ENCODE measurements around the gene TRAPPC2B. TPM values are rescaled to one million over a fixed set of nuclear protein-coding genes. Genes with fewer than 3 reads are reported as not detected.
"Not testable (repeated sequence)": the region's sequence is repeated elsewhere in the genome, so short reads cannot be mapped to it uniquely, and the experiment has no call there.

Gene TRAPPC2B
- total RNA-seq, 1 donor from 2014 or later = 6.8 TPM

DNA sequence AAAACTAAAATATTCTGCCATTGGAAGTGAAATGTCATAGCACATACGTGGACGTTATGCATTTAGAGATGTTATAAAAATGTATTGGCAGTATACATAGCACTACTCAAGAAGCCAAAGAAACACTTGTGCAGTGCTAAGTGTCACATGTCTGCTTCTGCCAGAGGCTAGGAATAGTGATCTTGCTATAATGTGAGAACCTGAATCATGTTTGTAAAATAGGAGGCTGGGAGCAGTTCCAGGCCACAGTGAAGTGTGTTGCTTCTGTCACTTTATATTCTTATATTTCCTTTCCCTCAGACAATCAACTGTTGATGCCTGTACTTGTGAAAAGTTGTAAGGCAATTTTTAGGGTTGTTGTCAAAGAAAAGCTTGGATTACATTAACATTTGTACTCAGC is 3.4 kb downstream of the TRAPPC2B start:
- intact Hi-C loops (cut with micrococcal nuclease) = no loop called here

GRCh38 chr19:57374179-57374578 is 10.8 kb downstream of the TRAPPC2B start:
- intact Hi-C loops (cut with micrococcal nuclease) = no loop called here

- intact Hi-C loops (cut with micrococcal nuclease) = not testable (repeated sequence)
Measured at GRCh38 chr19:57374647-57375046, 11.3 kb downstream of the TRAPPC2B start.

DNA sequence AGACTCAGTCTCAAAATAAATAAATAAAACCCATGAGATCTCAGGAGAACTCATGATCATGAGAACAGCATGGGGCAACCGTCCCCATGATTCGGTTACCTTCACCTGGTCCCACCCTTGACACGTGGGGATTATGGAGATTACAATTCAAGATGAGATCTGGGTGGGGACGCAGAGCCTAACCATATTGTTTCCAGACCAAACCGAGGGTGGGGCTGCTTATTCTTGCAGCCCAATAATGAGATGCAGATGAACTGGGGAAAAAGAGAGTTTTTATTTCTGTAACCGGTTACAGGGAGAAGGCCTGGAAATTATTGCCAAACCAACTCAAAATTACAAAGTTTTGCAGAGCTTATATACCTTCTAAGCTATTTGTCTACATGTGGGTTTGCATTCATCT is 12.8 kb downstream of the TRAPPC2B start:
- intact Hi-C loops (cut with micrococcal nuclease) = no loop called here

DNA sequence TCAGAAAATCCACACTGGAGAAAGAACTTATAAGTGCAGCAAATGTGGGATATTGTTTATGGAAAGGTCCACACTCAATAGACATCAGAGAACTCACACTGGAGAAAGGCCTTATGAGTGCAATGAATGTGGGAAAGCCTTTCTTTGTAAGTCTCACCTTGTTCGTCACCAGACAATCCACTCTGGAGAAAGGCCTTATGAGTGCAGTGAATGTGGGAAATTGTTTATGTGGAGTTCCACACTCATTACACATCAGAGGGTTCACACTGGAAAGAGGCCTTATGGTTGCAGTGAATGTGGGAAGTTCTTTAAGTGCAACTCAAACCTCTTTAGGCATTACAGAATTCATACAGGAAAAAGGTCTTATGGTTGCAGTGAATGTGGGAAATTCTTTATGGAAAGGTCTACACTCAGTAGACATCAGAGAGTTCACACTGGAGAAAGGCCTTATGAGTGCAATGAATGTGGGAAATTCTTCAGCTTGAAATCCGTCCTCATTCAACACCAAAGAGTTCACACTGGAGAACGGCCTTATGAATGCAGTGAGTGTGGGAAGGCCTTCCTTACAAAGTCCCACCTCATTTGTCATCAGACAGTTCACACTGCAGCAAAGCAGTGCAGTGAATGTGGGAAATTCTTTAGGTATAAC is 14.3 kb downstream of the TRAPPC2B start:
- intact Hi-C loops (cut with micrococcal nuclease) = no loop called here

DNA sequence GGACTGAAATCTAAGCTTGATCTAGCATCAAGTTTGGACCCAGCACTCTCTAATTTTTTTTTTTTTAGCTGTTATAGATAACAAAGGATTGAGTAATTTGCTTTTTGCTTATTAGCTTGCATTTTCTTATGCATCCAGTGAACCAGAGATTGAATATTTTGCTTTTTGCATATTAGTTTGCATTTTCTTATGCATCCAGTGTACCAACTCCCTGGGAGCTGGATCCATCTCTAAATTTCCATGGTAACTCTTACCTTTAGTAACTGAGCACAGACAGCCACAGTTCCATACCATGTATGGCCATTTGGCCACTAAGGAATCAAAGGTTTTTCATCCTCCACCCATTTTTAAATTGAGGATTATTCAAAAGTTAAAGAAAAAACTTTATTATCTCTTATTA is 17.6 kb downstream of the TRAPPC2B start:
- intact Hi-C loops (cut with micrococcal nuclease) = loop anchor here (10.0 kb wide), 1 partner anchor 434 kb away; the partner anchor contains the start of gene ZNF552

GRCh38 chr19:57382806-57383488 is 19.6 kb downstream of the TRAPPC2B start:
- intact Hi-C loops (cut with micrococcal nuclease) = loop anchor here (10.0 kb wide), 1 partner anchor 432 kb away; the partner anchor contains the start of gene ZNF552

GRCh38 chr19:57389194-57389729 is 25.9 kb downstream of the TRAPPC2B start:
- intact Hi-C loops (cut with micrococcal nuclease) = loop anchor here (1.0 to 10.0 kb wide), 26 partner anchors 22 to 1075 kb away; partner anchors contain the start of genes ERVK3-1, TRAPPC2B, ZNF132 and ZNF17

GRCh38 chr19:57389730-57390598 is 26.6 kb downstream of the TRAPPC2B start, which contains the start of gene ZNF548:
TSS of gene ZNF548 (plus strand) at chr19:57389854. CDS start at chr19:57390100, 246 bp downstream.
- intact Hi-C loops (cut with micrococcal nuclease) = loop anchor here (1.0 to 10.0 kb wide), 26 partner anchors 21 to 1076 kb away; partner anchors contain the start of genes ERVK3-1, TRAPPC2B, ZNF132 and ZNF17

GRCh38 chr19:57395710-57396109 is 32.4 kb downstream of the TRAPPC2B start:
- intact Hi-C loops (cut with micrococcal nuclease) = no loop called here

- intact Hi-C loops (cut with micrococcal nuclease) = no loop called here
Measured at GRCh38 chr19:57398868-57399267, 35.5 kb downstream of the TRAPPC2B start.

GRCh38 chr19:57403737-57404563 is 40.6 kb downstream of the TRAPPC2B start:
- intact Hi-C loops (cut with micrococcal nuclease) = no loop called here

GRCh38 chr19:57406516-57407123 is 43.3 kb downstream of the TRAPPC2B start:
- intact Hi-C loops (cut with micrococcal nuclease) = loop anchor here (1.0 kb wide), 1 partner anchor 749 kb away; no protein-coding TSS in a partner anchor

GRCh38 chr19:57410877-57411671 is 47.7 kb downstream of the TRAPPC2B start, which contains the start of gene ZNF17:
TSS of gene ZNF17 (plus strand) at chr19:57411161. CDS start at chr19:57413616, 2,455 bp downstream.
- intact Hi-C loops (cut with micrococcal nuclease) = loop anchor here (1.0 to 2.0 kb wide), 28 partner anchors 22 to 1096 kb away; partner anchors contain the start of genes ERVK3-1, TRAPPC2B, ZIK1 and ZNF134

Other genes starting within 250 kb of the TRAPPC2B start
- not detected in 2 replicates for gene USP29, start 243.6 kb upstream of the TRAPPC2B start, total RNA-seq
- not detected in 2 replicates for gene ZIM3, start 218.3 kb upstream of the TRAPPC2B start, total RNA-seq
- not detected in 2 replicates for gene DUXA, start 196.1 kb upstream of the TRAPPC2B start, total RNA-seq
- gene ZNF264, start 172.1 kb upstream of the TRAPPC2B start, total RNA-seq = 28.5 and 33.6 TPM in 2 replicates
- 0.32 and 0.42 TPM in 2 replicates for gene AURKC, start 132.5 kb upstream of the TRAPPC2B start, total RNA-seq
- 9.4 and 10.9 TPM in 2 replicates for gene ZNF805, start 122.9 kb upstream of the TRAPPC2B start, total RNA-seq
- gene ZNF460, start 83.1 kb upstream of the TRAPPC2B start, total RNA-seq = 42.0 and 44.9 TPM in 2 replicates
- gene ZNF543, start 43.1 kb upstream of the TRAPPC2B start, total RNA-seq = 7.8 and 8.5 TPM in 2 replicates
- 8.5 and 9.7 TPM in 2 replicates for gene ZNF304, start 12.3 kb upstream of the TRAPPC2B start, total RNA-seq
- 2.0 and 3.9 TPM in 2 replicates for gene ZNF547, start within 50 bp of the TRAPPC2B start, total RNA-seq
- gene ZNF548, start 26.3 kb downstream of the TRAPPC2B start, total RNA-seq = 23.7 and 24.5 TPM in 2 replicates
- gene ZNF17, start 47.6 kb downstream of the TRAPPC2B start, total RNA-seq = 13.6 and 15.0 TPM in 2 replicates
- gene ZNF749, start 71.8 kb downstream of the TRAPPC2B start, total RNA-seq = 13.1 and 13.6 TPM in 2 replicates
- gene VN1R1, start 93.6 kb downstream of the TRAPPC2B start, total RNA-seq = 0.17 and 0.20 TPM in 2 replicates
- 3.3 and 4.5 TPM in 2 replicates for gene ZNF772, start 114.0 kb downstream of the TRAPPC2B start, total RNA-seq
- gene ZNF419, start 124.2 kb downstream of the TRAPPC2B start, total RNA-seq = 8.0 and 10.0 TPM in 2 replicates
- gene ZNF773, start 136.4 kb downstream of the TRAPPC2B start, total RNA-seq = 9.6 and 10.0 TPM in 2 replicates
- gene ZNF549, start 163.8 kb downstream of the TRAPPC2B start, total RNA-seq = 6.1 and 7.8 TPM in 2 replicates
- gene ZNF550, start 196.3 kb downstream of the TRAPPC2B start, total RNA-seq = 7.7 and 9.3 TPM in 2 replicates
- 6.1 and 6.4 TPM in 2 replicates for gene ZNF416, start 215.4 kb downstream of the TRAPPC2B start, total RNA-seq
- 5.5 and 7.0 TPM in 2 replicates for gene ZIK1, start 220.6 kb downstream of the TRAPPC2B start, total RNA-seq
- 6.6 and 6.8 TPM in 2 replicates for gene ZNF530, start 236.3 kb downstream of the TRAPPC2B start, total RNA-seq